ELR (cell line): ENCODE measurements around the gene TBL1X.
A peak's percentile ranks its signal among the peaks of the same experiment; 100 is the strongest.

Experiments
- DNase-seq: peaks from one replicate; pipeline ENCODE4 v3.0.0-alpha.2; 2015; ENCODE audit warnings: low read depth

The TBL1X gene

GRCh38 chrX:9586992-9587392 lies 122.1 kb downstream of the TBL1X start:
- DNase-seq: no peak

- DNase-seq: no peak
These were observed 122.8 kb downstream of the TBL1X start for GRCh38 chrX:9587642-9588041.

GRCh38 chrX:9591496-9591895 lies 126.6 kb downstream of the TBL1X start:
- DNase-seq: no peak

GRCh38 chrX:9593756-9594155 lies 128.9 kb downstream of the TBL1X start:
- DNase-seq: no peak

GRCh38 chrX:9595174-9595573 lies 130.3 kb downstream of the TBL1X start:
- DNase-seq: no peak

DNA sequence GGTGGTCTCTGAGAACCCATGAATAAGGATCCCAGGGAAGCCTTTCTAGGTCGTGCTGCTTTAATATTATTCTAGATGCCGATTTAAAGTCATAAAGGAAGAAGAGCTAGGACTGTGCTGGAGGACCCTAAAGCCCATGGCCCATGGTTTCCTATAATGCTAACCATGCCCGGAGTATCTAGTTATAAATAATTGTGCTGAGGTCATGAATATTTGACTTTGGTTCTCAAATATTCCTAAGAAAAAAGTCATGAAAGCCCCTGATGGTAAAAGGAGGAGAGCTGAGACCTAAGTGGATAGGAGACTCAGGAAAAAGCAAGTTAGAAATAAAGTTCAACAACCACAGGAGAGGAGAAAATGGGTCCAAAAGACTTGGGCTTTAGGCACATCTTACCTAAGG lies 132.0 kb downstream of the TBL1X start:
- no peak for DNase-seq

DNA sequence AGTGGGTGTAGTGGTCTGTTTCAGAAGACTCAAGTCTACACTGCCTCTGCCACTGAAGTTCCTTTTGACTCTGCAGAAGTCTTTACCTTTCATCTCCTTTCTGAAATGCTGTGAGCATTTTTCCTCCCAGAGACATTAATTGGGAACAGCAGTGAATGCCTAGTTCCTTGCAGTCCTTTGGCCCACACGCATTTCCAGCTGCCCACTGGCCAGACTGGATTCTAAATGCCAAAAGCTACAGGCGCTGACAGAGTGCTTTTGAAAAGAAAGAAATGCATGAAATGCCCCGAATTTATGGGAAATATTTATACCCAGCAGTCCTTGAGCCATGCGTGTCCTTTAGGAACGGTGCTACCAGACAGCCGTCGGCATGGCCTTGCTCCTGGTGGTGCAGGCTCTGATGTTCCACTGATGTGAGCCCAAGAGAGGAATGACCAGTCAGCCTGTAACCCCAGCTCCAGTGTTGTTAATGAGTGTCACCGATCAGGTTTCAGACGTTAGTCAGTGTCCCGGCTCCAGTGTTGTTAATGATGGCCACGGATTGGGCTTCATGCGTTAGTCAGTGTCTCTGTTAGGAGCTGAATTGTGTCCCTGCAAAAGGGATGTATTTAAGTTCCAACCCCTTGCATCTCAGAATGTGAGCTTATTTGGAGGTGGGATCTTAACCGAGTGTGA lies 132.6 kb downstream of the TBL1X start:
- DNase-seq: no peak

GRCh38 chrX:9598344-9598743 lies 133.5 kb downstream of the TBL1X start:
- DNase-seq: no peak

GRCh38 chrX:9604111-9604907 lies 139.5 kb downstream of the TBL1X start:
- no peak for DNase-seq

DNA sequence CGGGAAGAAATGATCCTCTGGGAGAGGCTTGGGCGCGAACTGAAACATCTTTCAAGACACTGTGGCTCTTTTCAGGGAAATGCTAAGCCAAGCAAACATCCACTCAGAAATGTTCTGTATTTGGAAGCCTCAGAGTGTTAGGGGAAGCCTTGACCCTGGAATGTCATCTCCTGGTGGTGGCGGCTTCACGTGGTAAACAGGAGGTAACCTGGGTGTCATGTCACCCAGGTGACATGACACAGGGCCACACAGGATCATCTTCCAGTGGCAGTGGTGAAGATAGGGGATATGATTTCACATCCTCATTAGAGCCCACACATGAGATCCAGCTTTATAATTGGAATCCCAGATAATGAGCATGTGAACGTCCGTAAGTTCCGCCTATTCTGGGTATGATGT lies 140.0 kb downstream of the TBL1X start:
- DNase-seq: no peak

- no peak for DNase-seq
These were observed 140.6 kb downstream of the TBL1X start for GRCh38 chrX:9605484-9605883.

DNA sequence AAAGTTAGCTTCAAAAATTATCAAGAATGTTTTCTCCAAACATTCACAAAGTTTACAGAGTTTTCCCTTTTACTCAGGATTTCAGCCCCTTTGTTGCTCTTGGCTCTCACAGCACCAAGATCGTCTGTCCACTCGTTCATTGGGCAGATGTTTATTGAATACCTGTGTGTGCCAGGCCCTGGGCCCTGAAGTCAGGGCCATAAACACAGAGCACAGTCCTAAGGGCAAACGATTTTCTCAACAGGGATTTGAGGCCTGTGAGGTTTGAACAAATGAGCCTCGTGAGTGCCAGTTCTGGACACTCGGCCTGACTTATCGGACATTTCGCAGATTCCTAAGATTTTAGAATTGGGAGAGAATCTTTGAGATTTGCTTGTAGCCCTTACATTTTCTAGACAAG lies 142.1 kb downstream of the TBL1X start:
- DNase-seq: no peak

- no peak for DNase-seq
These were observed 144.6 kb downstream of the TBL1X start for GRCh38 chrX:9609499-9609898.

GRCh38 chrX:9609987-9610386 lies 145.1 kb downstream of the TBL1X start:
- no peak for DNase-seq

DNA sequence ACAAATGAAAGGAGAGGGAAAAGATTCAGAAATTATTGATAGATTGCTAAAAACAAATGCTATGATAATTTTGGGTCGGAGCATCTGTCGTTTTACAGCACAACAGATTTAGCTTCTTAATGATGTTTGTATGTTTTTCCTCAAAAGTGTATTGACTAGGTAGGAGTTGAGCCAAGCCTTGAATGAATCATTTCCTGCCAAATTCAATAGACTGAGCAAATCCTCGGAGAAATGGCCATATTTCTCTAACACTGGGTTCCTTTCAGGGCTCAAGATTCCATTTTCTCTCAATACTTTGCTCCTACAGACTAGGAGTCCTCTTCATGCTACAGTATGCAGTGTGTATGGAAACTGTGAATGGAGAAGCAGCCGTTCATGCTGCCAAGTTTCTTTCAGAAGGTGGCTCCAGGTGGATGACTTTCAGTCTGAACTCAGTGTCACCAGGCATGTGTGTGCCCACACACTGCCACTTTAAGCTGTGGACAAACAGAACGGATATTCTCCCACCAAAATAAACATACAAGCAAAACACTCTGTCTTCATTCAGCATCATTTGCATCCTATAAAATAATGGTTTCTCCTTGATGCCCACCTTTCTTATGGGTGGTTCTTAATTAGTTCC lies 146.0 kb downstream of the TBL1X start:
- peak; percentile 52 for DNase-seq

DNA sequence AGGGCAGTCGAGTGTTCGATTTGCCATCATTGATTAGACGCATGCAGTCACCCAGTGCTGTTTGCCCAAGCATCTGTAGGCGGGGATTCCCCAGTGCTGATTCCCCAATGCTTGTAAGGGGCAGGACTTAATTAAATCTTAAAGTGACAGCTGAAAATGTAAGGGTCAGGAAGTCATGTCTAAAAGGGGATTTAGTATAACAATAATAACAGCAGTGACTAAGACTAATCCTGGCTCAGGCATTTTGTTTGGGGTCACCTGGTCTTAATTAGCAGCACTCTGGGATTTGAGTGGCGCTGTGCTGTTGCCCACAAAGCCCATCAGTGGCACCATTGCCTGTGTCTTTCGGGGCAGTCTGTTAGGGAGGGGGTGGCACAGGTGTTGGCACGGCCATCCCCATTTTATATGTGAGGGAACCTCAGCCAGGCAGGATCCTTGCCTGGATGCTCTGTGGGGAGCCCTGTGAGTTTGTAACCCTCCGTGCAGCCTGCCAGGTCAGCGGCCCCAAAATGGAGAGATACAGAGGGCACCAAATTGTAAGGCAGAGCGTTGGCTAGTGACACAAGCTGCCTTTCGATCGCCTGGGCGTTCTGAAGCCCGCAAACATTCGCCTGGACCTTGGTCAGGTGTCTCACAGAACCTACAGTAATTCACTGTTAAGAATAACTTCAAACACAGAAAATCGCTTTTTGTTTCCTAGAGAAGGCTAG lies 146.7 kb downstream of the TBL1X start:
- DNase-seq: no peak

GRCh38 chrX:9612146-9612505 lies 147.3 kb downstream of the TBL1X start:
- DNase-seq: no peak

GRCh38 chrX:9614016-9614415 lies 149.2 kb downstream of the TBL1X start:
- DNase-seq: peak; percentile 78

GRCh38 chrX:9619133-9619532 lies 154.3 kb downstream of the TBL1X start:
- DNase-seq: no peak

DNA sequence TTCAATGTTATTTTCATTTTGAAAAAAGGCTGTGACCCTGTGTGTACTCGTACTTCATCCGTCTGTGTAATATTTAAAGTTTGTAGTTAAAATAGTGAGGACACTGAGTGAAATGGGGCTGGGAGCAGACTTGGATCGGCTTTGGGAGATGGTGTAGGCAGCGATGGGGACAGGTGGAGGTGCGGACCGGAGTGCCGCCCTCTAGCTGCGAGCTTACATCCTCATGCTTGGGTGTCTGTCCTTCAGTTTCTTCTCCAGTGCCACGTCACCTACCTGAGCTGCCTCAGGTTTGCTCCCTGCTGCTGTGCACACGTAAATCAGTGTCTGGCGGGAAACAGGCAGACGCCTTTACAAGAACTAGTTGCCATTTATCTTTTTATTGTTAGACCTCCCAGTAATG lies 154.7 kb downstream of the TBL1X start:
- no peak for DNase-seq

GRCh38 chrX:9622128-9622527 lies 157.3 kb downstream of the TBL1X start:
- no peak for DNase-seq

- no peak for DNase-seq
These were observed 161.5 kb downstream of the TBL1X start for GRCh38 chrX:9626379-9626778.

DNA sequence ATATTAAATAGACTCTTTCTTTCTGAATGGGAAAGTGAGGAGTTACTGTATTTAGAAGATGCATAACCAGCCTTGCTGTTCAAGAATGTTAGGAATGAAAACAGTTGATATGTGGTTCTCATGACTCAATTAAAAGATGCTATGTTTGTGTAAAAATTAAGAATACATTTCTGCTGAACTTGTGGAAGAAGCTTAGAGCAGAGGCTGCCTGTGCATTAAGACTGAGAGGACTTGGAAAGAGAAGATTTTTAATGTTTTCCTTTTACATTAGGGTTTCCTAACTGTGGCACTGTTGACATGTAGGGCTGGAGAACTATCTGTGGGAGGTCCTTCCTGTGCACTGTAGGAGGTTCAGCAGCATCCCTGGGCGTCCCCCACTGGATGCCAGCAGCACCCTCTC lies 163.1 kb downstream of the TBL1X start:
- peak; percentile 24 for DNase-seq
